Neural progenitor cell (in vitro differentiated cells): ENCODE data around the gene ACYP2. TPM values are rescaled to one million over a fixed set of nuclear protein-coding genes. Genes with fewer than 3 reads are reported as not detected.

Experiments
- DNase-seq: peaks from one replicate; pipeline ENCODE4 v3.0.0-alpha.2; 2016; ENCODE audit warnings: low spot score
- H2AFZ ChIP-seq: fragments of 200-600 bp; sonication (generic); replicated peaks from 2 replicates; pipeline ENCODE4 v1.6.1; 2016; ENCODE audit warnings: antibody characterized with exemption
- H3F3A ChIP-seq: fragments of 200-600 bp; sonication (generic); 2 replicates; pipeline ENCODE4 v1.6.1; 2016; ENCODE audit warnings: antibody characterized with exemption, low read depth
- H3K27ac ChIP-seq: fragments of 200-600 bp; sonication (generic); 2 replicates; pipeline ENCODE4 v1.5.1; 2016; ENCODE audit warnings: mild to moderate bottlenecking
- H3K27me3 ChIP-seq: fragments of 200-600 bp; sonication (generic); 2 replicates; pipeline ENCODE4 v1.6.1; 2016; ENCODE audit warnings: mild to moderate bottlenecking, moderate library complexity
- H3K36me3 ChIP-seq: fragments of 200-600 bp; sonication (generic); 2 replicates; pipeline ENCODE4 v1.5.1; 2016
- H3K4me1 ChIP-seq: fragments of 200-600 bp; sonication (generic); 2 replicates; pipeline ENCODE4 v1.6.1; 2016; ENCODE audit warnings: mixed run types
- H3K4me2 ChIP-seq: fragments of 200-600 bp; sonication (generic); 2 replicates; pipeline ENCODE4 v1.6.1; 2016
- H3K4me3 ChIP-seq: fragments of 200-600 bp; sonication (generic); 2 replicates; pipeline ENCODE4 v1.5.1; 2016
- H3K79me2 ChIP-seq: fragments of 200-600 bp; sonication (generic); 2 replicates; pipeline ENCODE4 v1.6.1; 2016; ENCODE audit warnings: low read depth
- H3K9ac ChIP-seq: fragments of 200-600 bp; sonication (generic); 2 replicates; pipeline ENCODE4 v1.6.1; 2016
- H3K9me3 ChIP-seq: fragments of 200-600 bp; sonication (generic); 2 replicates; pipeline ENCODE4 v1.5.1; 2016; ENCODE audit warnings: low read depth
- H4K20me1 ChIP-seq: fragments of 200-600 bp; sonication (generic); 2 replicates; pipeline ENCODE4 v1.6.1; 2016; ENCODE audit warnings: low read depth
- H3K27ac Mint-ChIP-seq: 3 replicates; pipeline ENCODE4 v1.8.0; 2021; ENCODE audit warnings: mixed read lengths
- H3K27me3 Mint-ChIP-seq: 2 replicates; pipeline ENCODE4 v1.8.0; 2022; ENCODE audit warnings: low read depth, mild to moderate bottlenecking, inconsistent platforms, moderate library complexity, mixed read lengths; ENCODE audit not compliant: insufficient read depth
- H3K36me3 Mint-ChIP-seq: 3 replicates; pipeline ENCODE4 v1.8.0; 2021; ENCODE audit warnings: mixed read lengths
- H3K4me1 Mint-ChIP-seq: 3 replicates; pipeline ENCODE4 v1.8.0; 2021; ENCODE audit warnings: mixed read lengths
- H3K4me3 Mint-ChIP-seq: 3 replicates; pipeline ENCODE4 v1.8.0; 2021; ENCODE audit warnings: mild to moderate bottlenecking, moderate library complexity, mixed read lengths
- H3K9me3 Mint-ChIP-seq: 3 replicates; pipeline ENCODE4 v1.8.0; 2020; ENCODE audit warnings: mixed read lengths
- CTCF ChIP-seq: fragments of 200-600 bp; sonication (generic); IDR thresholded peaks from 2 replicates; pipeline ENCODE4 v1.5.1; 2017; ENCODE audit warnings: antibody characterized with exemption, mild to moderate bottlenecking
- EZH2 ChIP-seq: fragments of 200-600 bp; sonication (generic); IDR thresholded peaks from 2 replicates; pipeline ENCODE4 v1.6.1; 2017; ENCODE audit warnings: antibody characterized with exemption, mild to moderate bottlenecking, moderate library complexity
- EZH2phosphoT487 ChIP-seq: fragments of 200-600 bp; sonication (generic); IDR thresholded peaks from 2 replicates; pipeline ENCODE4 v1.6.1; 2017; ENCODE audit warnings: antibody characterized with exemption
- total RNA-seq: library from RNA; depleted of rRNA; stranded (reverse); fragments of >200 nt; gene quantifications from 2 replicates; pipeline ENCODE4 v1.2.3, GENCODE V29; 2015; ENCODE audit warnings: low replicate concordance

Gene ACYP2
- total RNA-seq, 1 donor from 2014 or later = 9.7 TPM

- H3K27ac Mint-ChIP-seq = no peak overlapping the region
- peak overlapping the region; percentile 23 for H3K4me2 ChIP-seq
- H3K36me3 Mint-ChIP-seq = no peaks in the 10 kb centered on the region
- H3K27me3 ChIP-seq = no peaks in the 10 kb centered on the region
- H3K9me3 Mint-ChIP-seq = peaks cover 6% of the 10 kb centered on the region
- no peak overlapping the region for H3K4me3 Mint-ChIP-seq
- no peaks in the 10 kb centered on the region for H3K9me3 ChIP-seq
- H3K36me3 ChIP-seq = no peaks in the 10 kb centered on the region
- H2AFZ ChIP-seq = no peak overlapping the region
- DNase-seq = peak; percentile 11
- no peak overlapping the region for H3K27ac ChIP-seq
- no peak overlapping the region for H3K4me3 ChIP-seq
- H4K20me1 ChIP-seq = no peaks in the 10 kb centered on the region
- H3K9ac ChIP-seq = no peak overlapping the region
- H3K79me2 ChIP-seq = no peaks in the 10 kb centered on the region
- H3K4me1 ChIP-seq = peaks cover 9% of the 10 kb centered on the region
- TF ChIP-seq CTCF (no peak), EZH2 (no peak)
- H3K4me1 Mint-ChIP-seq = peaks cover 13% of the 10 kb centered on the region
- H3K27me3 Mint-ChIP-seq = peaks cover 2% of the 10 kb centered on the region
- H3F3A ChIP-seq = no peaks in the 10 kb centered on the region
These were observed 125.4 kb downstream of the ACYP2 start for GRCh38 chr2:54240515-54241469.

DNA sequence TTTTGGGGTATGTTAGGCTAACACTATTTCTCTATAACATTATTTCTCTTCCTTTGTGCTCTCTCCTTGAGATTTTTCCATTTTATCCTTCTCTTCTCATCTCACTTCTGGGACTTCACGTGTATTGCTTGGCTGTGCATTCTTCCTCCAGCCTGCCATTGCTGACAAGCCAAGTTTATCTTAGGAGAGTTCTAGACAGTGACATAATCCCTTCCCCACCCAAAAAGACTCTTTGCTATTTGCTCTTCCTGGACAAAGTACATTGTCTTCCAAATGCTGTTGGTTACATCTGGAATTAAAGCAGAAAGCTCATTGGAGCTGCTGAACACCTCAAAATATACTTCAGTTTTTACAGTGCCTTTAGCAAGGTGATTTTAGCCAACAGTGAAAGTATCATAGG, 131.7 kb downstream of the ACYP2 start:
- H3K36me3 Mint-ChIP-seq = no peaks in the 10 kb centered on the region
- Histone ChIP-seq H3K4me2 (no peak overlapping the region), H3K27me3 (no peaks in the 10 kb centered on the region), H2AFZ (no peak overlapping the region), H3K4me3 (no peak overlapping the region), H4K20me1 (no peaks in the 10 kb centered on the region), H3K9me3 (no peaks in the 10 kb centered on the region), H3K4me1 (no peaks in the 10 kb centered on the region), H3F3A (no peaks in the 10 kb centered on the region), H3K79me2 (no peaks in the 10 kb centered on the region), H3K9ac (no peak overlapping the region), H3K36me3 (no peaks in the 10 kb centered on the region), H3K27ac (no peak overlapping the region)
- peaks cover 2% of the 10 kb centered on the region for H3K27me3 Mint-ChIP-seq
- H3K4me3 Mint-ChIP-seq = no peak overlapping the region
- H3K27ac Mint-ChIP-seq = no peak overlapping the region
- no peaks in the 10 kb centered on the region for H3K9me3 Mint-ChIP-seq
- TF ChIP-seq EZH2 (no peak), CTCF (no peak), EZH2phosphoT487 (no peak)
- no peaks in the 10 kb centered on the region for H3K4me1 Mint-ChIP-seq
- no peak for DNase-seq

- no peaks in the 10 kb centered on the region for H3K9me3 ChIP-seq
These were observed 134.2 kb downstream of the ACYP2 start for GRCh38 chr2:54249629-54250028.

More at GRCh38 chr2:54249629-54250028, 134.2 kb downstream of the ACYP2 start:
- Histone ChIP-seq H3K4me2 (no peak overlapping the region), H3K27me3 (no peaks in the 10 kb centered on the region), H3K79me2 (no peaks in the 10 kb centered on the region), H3K4me1 (peaks cover 4% of the 10 kb centered on the region), H3K27ac (no peak overlapping the region), H3K36me3 (no peaks in the 10 kb centered on the region), H2AFZ (no peak overlapping the region), H3F3A (no peaks in the 10 kb centered on the region), H3K4me3 (no peak overlapping the region), H4K20me1 (no peaks in the 10 kb centered on the region), H3K9ac (no peak overlapping the region)
- Mint-ChIP-seq H3K27me3 (no peaks in the 10 kb centered on the region), H3K36me3 (no peaks in the 10 kb centered on the region), H3K4me3 (no peak overlapping the region), H3K27ac (no peak overlapping the region), H3K9me3 (peaks cover 2% of the 10 kb centered on the region), H3K4me1 (no peaks in the 10 kb centered on the region)
- no peak for TF ChIP-seq EZH2phosphoT487
- TF ChIP-seq EZH2 = no peak
- no peak for TF ChIP-seq CTCF
- DNase-seq = no peak
